Panc1 (cell line): Measurements from ENCODE around the gene MAML1. TPM values are rescaled to one million over a fixed set of nuclear protein-coding genes. Genes with fewer than 3 reads are reported as not detected.

ENCODE experiments used
- ATAC-seq: fragments of 200-7000 bp; cut with Tn5 transposase; 2 replicates; pipeline ENCODE4 v1.9.1; 2020; ENCODE audit warnings: mild to moderate bottlenecking, moderate library complexity
- BruUV-seq: library from RNA; stranded (reverse); fragments of 400-500 nt; replicated peaks from 2 replicates; lab custom pipeline; 2021; lab: Mats Ljungman, UMichigan
- CTCF ChIA-PET: fragments of 300-600 bp; sonication (Branson Sonifier 250); formaldehyde crosslinking; loops from one replicate; lab custom pipeline; 2022; ENCODE audit warnings: antibody characterized with exemption; lab: Charles Lee
- POLR2A ChIA-PET: fragments of 300-600 bp; sonication (Branson Sonifier 250); formaldehyde crosslinking; loops from one replicate; lab custom pipeline; 2022; ENCODE audit warnings: antibody characterized with exemption; lab: Charles Lee
- DNase-seq: peaks from one replicate; pipeline ENCODE4 v3.0.0-alpha.2; 2010; ENCODE audit warnings: low read depth, low spot score
- H3K27ac ChIP-seq: 2 replicates; pipeline ENCODE4 v1.5.1; 2011; ENCODE audit warnings: mild to moderate bottlenecking, low read length, inconsistent platforms
- H3K27me3 ChIP-seq: fragments of 200-500 bp; sonication (Bioruptor generic); 2 replicates; pipeline ENCODE4 v1.6.0; 2014; ENCODE audit warnings: low read length, inconsistent platforms; ENCODE audit not compliant: control insufficient read depth, insufficient read depth
- H3K36me3 ChIP-seq: fragments of 200-500 bp; sonication (Bioruptor generic); 2 replicates; pipeline ENCODE4 v1.5.1; 2014; ENCODE audit warnings: inconsistent platforms, mild to moderate bottlenecking, low read length, moderate library complexity; ENCODE audit not compliant: control insufficient read depth, insufficient read depth
- H3K4me1 ChIP-seq: 2 replicates; pipeline ENCODE4 v1.5.1; 2011; ENCODE audit warnings: inconsistent platforms, mild to moderate bottlenecking, low read length, moderate library complexity; ENCODE audit not compliant: control insufficient read depth, insufficient read depth
- H3K4me3 ChIP-seq, 2 experiments: 2 replicates each; pipeline ENCODE4 v1.5.1; 2011 to 2012; ENCODE audit warnings: low read depth in 2 of 2, low read length in 2 of 2, mild to moderate bottlenecking in 2 of 2, inconsistent platforms in 1 of 2, moderate library complexity in 1 of 2
- H3K9me3 ChIP-seq: fragments of 200-500 bp; sonication (Bioruptor generic); 2 replicates; pipeline ENCODE4 v1.5.1; 2014; ENCODE audit warnings: low read depth, mild to moderate bottlenecking, inconsistent platforms, low read length, moderate library complexity; ENCODE audit not compliant: control insufficient read depth, insufficient read depth
- CTCF ChIP-seq: fragments of 450-650 bp; IDR thresholded peaks from 2 replicates; pipeline ENCODE4 v1.5.1; 2017; ENCODE audit warnings: mild to moderate bottlenecking
- POLR2AphosphoS5 ChIP-seq: IDR thresholded peaks from 2 replicates; pipeline ENCODE4 v1.6.1; 2012; ENCODE audit warnings: mild to moderate bottlenecking, low read depth, low read length, moderate library complexity
- REST ChIP-seq, 2 experiments: IDR thresholded peaks; 2 replicates each; pipeline ENCODE4 v1.6.1; 2011 to 2012; ENCODE audit warnings: low read depth in 2 of 2, control low read depth in 1 of 2, low read length in 1 of 2, mild to moderate bottlenecking in 1 of 2, moderate library complexity in 1 of 2; ENCODE audit not compliant: insufficient read depth in 1 of 2
- SIN3A ChIP-seq: IDR thresholded peaks from 2 replicates; pipeline ENCODE4 v1.6.1; 2012; ENCODE audit warnings: low read depth, mild to moderate bottlenecking, low read length, moderate library complexity, borderline replicate concordance; ENCODE audit not compliant: insufficient read depth
- TCF7L2 ChIP-seq: IDR thresholded peaks from 2 replicates; pipeline ENCODE4 v1.6.1; 2011; ENCODE audit warnings: mild to moderate bottlenecking, low read depth, low read length, inconsistent platforms
- in situ Hi-C: cut with HindIII; loops from 2 replicates; pipeline ENCODE4 v1.10.0; 2016; ENCODE audit warnings: low sequenced_read_pairs, low pct_unique_long_range_greater_than_20kb
- intact Hi-C: fragments of 100-400 bp; cut with micrococcal nuclease; formaldehyde crosslinking; loops from one replicate; pipeline ENCODE4 v1.10.0; 2022; ENCODE audit not compliant: unreplicated experiment
- total RNA-seq: library from RNA; stranded (reverse); gene quantifications from one replicate; pipeline ENCODE4 v1.2.1, GENCODE V29; 2021; ENCODE audit not compliant: unreplicated experiment

Gene MAML1
- total RNA-seq, 1 experiment from 2014 or later, result 31.3 TPM

DNA sequence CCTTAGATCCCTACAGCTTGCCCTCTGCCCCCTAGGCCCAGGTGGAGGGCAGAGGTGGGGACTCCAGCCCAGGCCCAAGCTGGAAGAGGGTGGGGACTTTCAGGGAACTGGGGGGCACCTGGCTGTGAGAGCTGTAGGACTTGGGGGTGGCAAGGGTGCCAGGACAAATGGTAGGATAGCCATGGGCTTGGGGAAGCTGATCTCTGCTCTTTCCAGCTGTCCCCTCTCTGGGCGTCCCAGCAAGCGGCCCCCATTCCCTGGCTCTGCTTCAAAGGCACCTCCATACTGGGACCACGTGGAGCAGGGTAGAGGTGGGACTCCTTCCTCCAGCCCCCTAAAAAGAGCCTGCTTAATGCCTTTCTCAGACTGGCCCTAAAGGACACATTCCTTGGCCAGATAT lies 61.5 kb downstream of the MAML1 start:
- BruUV-seq, result no TSS peak
- ChIA-PET CTCF (no interaction called here), POLR2A (interaction anchor here (1.1 kb wide), 1 partner anchor 14 kb away, joined by 3 read pairs; no protein-coding TSS in a partner anchor)
- H3K4me1 ChIP-seq, result peaks cover 9% of the 10 kb centered on the region
- no peak for TF ChIP-seq TCF7L2
- no peak for TF ChIP-seq POLR2AphosphoS5
- TF ChIP-seq CTCF, result no peak
- no peak for TF ChIP-seq SIN3A
- no peak for TF ChIP-seq REST (IDR thresholded peaks at IDR 0.05; ENCODE audit: insufficient read depth in 1 of 2, low read depth in 2 of 2, low read length in 1 of 2)
- H3K27me3 ChIP-seq, result no peaks in the 10 kb centered on the region
- no peak for DNase-seq
- H3K27ac ChIP-seq, result no peak overlapping the region
- in situ Hi-C loops (no loop called here), intact Hi-C loops (no loop called here)
- H3K4me3 ChIP-seq, result no peak overlapping the region
- H3K9me3 ChIP-seq, result no peaks in the 10 kb centered on the region
- H3K36me3 ChIP-seq, result no peaks in the 10 kb centered on the region; the same call in 1 of the 2 replicates
- ATAC-seq, result no peak

DNA sequence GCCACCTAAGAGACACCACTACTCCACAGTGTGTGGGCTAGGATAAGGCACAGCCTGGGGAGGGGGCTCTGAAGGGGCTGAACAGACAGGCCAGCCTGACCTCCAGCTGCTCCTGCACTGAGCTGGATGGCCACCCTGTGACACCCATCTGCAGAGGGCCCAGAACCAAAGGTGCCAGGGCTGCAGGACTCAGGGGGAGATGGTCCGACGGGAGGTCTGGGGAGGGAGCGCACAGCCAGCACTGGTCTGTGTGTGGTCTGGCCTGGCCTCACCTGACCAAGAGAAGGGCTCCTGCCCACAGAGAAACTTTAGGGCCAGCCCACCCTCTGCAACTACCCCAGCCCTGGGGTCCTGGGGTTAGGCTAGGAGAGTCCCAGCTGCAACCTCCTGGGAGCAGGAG lies 62.0 kb downstream of the MAML1 start:
- TF ChIP-seq POLR2AphosphoS5 (no peak), REST (IDR thresholded peaks at IDR 0.05; ENCODE audit: insufficient read depth in 1 of 2, low read depth in 2 of 2, low read length in 1 of 2) (no peak), CTCF (no peak), SIN3A (no peak), TCF7L2 (no peak)
- Histone ChIP-seq H3K4me3 (no peak overlapping the region; a peak in 1 of 4 replicates), H3K4me1 (peaks cover 9% of the 10 kb centered on the region), H3K27me3 (no peaks in the 10 kb centered on the region), H3K27ac (no peak overlapping the region), H3K9me3 (no peaks in the 10 kb centered on the region), H3K36me3 (peaks cover 4% of the 10 kb centered on the region)
- ChIA-PET POLR2A (interaction anchor here (0.6 to 1.1 kb wide), 2 partner anchors 15 to 35 kb away, joined by 3 read pairs; no protein-coding TSS in a partner anchor), CTCF (no interaction called here)
- in situ Hi-C loops, result no loop called here
- no peak for ATAC-seq
- DNase-seq, result no peak
- intact Hi-C loops, result no loop called here
- no TSS peak for BruUV-seq
